ENCODE measurements around the gene PTGIR.

Gene PTGIR

DNA sequence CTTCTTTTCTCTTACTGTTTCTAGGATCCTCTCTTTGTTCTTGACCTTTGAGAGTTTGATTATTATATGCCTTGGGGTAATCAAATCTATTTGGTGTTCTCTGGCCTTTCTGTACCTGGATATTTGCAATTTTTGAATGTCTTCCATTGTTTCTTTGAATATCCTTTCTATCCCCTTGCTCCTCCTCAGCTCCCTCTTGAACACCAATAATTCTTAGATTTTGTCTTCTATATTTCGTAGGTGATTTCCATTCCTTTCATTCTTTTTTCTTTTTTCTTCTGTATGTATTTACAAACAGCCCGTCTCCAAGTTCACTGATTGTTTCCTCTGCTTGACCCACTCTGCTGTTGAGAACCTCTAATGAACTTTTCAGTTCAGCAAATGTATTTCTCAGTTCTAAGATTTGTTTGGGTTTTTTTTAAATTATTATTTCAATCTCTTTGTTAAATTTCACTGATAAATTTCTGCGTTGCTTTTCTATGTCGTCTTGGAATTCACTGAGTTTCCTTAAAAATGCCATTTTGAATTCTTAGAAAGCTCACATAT lies 26.4 kb downstream of the PTGIR start:
- DNase-seq, result no peak

DNA sequence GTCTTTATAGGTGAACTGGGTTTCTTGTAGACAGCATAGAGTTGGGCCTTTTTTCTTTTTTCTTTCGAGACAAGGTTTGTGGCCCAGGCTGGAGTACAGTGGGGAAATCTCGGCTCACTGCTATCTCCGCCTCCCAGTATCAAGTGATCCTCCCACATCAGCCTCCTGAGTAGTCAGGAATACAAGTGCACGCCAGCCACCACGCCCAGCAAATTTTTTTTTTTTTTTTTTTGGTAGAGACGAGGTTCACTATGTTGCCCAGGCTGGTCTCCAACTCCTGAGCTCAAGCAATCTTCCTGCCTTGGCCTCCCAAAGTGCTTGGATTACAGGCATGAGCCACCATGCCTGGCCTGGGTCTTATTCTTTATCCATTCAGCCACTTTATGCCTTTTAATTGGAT lies 28.9 kb downstream of the PTGIR start:
- DNase-seq, result no peak

DNA sequence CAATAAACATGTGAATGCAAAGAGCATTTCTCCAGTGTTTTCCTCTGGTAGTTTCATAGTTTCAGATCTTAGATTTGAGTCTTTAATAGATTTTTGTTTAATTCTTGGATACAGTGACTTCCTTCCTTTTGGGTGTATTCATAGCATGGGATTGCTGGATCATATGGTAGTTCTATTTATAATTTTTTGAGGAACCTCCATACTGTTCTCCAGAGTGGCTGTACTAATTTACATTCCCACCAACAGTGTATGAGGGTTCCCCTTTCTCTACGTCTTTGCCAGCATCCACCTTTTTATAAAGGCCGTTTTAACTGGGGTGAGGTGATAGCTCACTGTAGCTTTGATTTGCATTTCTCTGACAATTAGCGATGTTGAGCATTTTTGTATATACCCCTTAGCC lies 33.0 kb downstream of the PTGIR start:
- DNase-seq, result no peak

DNA sequence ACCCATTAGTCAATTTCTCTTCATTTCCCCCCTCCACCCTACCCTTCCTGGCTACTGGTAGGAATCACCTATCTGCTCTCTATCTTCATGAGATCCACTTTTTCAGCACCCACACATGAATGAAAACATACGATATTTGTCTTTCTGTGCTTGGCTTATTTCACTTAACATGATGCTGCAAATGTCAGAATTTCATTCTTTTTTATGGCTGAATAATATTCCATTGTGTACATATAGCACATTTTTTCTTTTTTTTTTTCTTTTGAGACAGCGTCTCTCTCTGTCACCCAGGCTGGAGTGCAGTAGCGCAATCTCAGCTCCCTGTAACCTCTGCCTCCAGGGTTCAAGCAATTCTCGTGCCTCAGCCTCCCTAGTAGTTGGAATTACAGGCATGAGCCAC lies 33.6 kb downstream of the PTGIR start:
- DNase-seq, result no peak

DNA sequence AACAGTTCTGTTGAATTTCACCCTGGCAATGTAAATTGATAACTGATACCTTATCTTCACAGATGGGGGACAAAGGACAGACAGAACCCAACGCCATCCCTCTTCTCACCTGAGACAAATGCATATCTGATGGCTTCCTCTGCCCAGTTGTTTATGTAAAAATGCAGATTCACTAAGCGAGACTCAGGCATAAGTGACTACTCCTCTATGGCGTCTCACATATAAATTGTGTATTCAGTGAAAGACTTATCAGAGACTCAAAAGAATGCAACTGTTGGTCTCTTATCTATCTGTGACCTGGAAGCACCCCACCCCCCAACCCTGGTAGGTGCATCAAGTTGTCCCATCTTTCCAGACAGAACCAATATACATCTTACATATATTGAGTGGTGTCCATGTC lies 37.0 kb downstream of the PTGIR start:
- DNase-seq, result no peak

DNA sequence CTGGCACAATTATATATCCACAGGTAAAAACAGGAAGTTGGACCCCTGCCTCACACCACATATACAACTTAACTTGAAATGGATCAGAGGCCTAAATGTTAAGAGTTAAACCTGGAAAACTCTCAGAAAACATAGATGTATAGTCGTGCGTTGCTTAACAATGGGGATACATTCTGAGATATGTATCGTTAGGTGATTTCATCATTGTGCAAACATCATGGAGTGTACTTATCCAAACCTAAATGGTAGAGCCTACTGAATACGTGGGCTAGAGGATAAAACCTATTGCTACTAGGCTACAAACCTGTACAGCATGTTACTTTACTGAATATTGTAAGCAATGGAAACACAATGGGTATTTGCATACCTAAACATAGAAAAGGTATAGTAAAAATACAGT lies 38.6 kb downstream of the PTGIR start:
- DNase-seq, result no peak

DNA sequence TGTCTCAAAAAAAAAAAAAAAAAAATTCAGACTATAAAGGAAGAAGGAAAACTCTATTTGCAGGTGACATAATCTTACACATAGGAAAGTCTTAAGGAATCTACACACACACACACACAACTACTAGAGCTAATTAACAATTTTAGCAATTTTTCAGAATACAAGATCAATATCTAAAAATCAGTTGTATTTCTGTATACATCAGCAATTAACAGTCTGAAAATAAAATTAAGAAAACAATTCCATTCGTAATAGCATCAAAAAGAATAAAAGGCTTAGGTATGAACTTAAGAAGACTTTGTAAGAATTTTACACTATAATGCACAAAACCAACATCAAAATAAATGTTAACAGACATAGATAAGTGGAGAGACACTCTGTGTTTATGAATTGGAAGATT lies 39.4 kb downstream of the PTGIR start:
- DNase-seq, result no peak

DNA sequence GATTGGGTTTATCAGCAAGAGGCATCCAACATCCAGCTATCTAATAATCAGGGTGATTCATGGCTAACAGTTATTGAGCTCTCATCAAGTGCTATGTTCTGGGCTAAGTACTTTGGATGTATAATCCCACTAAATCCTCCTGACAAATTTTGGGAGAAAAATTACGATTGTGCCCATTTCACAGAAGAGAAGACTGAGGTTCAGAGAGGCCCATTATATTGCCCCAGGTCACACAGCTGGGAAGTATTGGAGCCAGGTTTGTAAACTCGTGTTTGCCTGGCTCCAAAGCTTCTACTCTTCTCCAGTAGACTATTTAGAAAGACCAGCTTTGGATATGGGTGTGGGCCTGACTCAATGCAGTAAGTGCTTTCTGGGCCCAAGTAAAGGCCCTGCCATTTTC lies 44.6 kb downstream of the PTGIR start:
- DNase-seq, result no peak

DNA sequence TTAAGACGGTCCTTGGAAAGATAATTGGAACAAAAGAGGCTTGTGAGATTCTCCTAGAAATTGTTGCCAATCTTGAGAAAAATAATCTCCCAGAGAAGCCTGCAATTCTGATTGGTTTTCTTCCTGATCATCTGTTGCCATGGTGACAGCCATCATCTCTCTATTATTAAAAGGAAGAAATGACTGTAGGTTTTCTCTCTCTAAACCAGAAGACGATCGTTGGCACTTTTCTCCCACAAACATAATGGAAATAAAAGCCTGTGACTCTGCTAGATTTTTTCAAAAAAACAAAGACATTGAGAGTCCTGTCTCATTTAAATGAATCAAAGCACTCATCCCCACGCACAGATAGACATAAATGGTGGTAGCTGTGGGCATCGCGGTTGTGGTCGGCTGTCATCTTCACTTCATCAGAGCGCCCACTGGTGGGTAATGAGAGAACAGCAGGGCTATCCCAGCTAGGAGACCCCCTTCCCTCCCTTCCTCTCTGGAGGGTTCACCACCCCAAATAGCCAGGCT lies 45.5 kb downstream of the PTGIR start:
- DNase-seq, result peak; percentile 63

DNA sequence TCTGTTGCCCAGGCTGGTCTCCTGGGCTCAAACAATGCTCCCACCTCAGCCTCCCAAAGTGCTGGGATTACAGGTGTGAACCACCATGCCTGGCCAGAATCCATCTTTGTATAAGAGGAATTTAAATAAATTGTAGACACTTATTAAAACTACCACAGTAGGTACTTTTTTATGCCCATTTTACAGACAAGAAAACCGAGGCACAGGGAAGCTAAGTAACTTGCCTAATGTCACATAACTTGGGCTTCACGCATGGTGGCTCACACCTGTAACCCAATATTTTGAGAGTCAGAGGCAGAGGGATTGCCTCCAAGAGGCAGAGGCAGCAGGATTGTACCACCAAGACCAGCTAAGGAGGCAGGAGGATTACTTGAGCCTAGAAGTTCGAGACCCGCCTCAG lies 46.4 kb downstream of the PTGIR start:
- DNase-seq, result no peak

DNA sequence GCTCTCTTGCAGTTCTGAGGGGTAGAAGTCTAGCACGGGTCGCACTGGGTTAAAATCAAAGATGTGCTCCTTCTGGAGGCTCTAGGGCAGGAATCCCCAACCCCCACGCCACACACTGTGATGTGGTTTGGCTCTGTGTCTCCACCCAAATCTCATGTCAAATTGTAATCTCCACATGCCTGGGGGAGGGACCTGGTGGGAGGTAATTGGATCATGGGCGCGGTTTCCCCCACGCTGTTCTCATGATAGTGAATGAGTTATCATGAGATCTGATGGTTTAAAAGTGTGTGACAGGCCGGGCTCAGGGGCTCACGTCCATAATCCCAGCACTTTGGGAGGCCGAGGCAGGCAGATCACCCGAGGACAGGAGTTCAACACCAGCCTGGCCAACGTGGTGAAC lies 50.4 kb downstream of the PTGIR start:
- peak; percentile 63 for DNase-seq

DNA sequence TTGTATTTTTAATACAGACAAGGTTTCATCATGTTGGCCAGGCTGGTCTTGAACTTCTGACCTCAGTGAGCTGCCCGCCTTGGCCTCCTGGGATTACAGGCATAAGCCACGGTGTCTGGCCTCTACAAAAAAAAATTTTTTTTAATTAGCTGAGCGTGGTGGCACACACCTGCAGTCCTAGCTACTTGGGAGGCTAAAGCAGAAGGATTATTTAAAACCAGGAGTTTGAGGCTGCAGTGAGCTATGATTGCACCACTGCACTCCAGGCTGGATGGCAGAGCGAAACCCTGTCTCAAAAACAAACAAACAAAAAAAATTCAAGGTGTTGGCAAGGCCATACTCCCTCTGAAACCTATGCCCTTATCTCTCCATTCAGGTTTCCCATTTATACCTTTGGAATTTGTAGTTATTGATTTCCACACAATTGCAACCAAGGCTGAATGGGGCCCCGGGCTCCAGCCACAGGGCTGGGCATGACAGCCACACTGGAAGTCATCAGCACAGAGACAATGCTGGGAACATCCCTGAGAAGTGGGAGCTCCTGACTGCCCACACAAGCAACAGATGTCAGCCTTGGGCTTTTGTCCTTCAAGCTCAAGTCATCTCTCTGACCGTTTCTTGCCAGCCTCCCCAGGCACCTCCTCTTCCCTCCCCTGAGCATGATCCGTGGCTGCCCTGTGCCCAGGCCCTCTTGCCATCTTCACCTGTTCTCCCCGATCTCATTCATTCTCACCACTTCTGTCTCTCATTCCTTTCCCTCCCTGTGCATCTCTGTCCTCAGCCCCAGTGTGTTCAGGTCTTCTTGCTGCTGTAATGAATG lies 51.0 kb downstream of the PTGIR start:
- DNase-seq, result no peak

DNA sequence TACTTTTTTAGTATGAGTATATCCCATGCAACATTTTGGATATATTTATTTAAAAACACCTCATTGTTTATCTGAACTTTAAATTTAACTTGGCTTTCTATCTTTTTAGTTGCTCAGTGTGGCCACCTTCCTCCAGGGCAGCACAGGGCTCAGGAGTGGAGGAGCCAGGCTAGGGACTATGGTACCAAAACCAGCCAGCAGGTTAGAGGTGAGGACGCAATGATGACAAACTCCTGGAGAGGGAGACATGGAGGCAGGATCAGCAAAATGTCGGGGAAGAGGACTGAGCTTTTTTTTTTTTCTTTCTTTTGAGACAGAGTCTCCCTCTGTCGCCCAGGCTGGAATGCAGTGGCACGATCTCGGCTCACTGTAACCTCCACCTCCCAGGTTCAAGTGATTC lies 53.4 kb downstream of the PTGIR start:
- DNase-seq, result peak; percentile 33

Data from stimulated activated CD4-positive, alpha-beta T cell treated with anti-CD3 and anti-CD28 coated beads, Interleukin-15, amount 100 ng/mL, for 24 hours (primary cell).